GM19023 (cell line): ENCODE data around the gene XKR7.

Experiments
- ATAC-seq: cut with Tn5 transposase; IDR thresholded peaks from one replicate; pipeline ENCODE4 v1.9.1; 2021; ENCODE audit warnings: mild to moderate bottlenecking, moderate library complexity; ENCODE audit not compliant: unreplicated experiment

The XKR7 gene

DNA sequence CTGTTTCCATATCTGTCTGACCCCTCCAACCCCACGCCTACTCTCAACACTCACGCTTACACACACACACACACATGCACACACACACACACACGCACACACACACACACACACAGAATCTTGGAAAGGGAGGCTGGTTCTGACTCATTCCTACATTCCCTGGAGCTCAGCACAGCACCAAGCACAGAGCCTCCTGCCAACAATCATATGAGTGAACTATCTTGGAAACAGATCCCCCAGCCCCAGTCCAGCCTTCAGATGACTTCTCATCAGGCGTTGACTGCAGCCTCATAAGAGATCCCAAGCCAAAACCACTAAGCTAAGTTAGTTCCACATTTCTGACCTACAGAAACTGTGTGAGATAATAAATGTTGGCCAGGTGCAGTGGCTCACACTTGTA, 70.0 kb downstream of the XKR7 start:
- ATAC-seq, result no peak

DNA sequence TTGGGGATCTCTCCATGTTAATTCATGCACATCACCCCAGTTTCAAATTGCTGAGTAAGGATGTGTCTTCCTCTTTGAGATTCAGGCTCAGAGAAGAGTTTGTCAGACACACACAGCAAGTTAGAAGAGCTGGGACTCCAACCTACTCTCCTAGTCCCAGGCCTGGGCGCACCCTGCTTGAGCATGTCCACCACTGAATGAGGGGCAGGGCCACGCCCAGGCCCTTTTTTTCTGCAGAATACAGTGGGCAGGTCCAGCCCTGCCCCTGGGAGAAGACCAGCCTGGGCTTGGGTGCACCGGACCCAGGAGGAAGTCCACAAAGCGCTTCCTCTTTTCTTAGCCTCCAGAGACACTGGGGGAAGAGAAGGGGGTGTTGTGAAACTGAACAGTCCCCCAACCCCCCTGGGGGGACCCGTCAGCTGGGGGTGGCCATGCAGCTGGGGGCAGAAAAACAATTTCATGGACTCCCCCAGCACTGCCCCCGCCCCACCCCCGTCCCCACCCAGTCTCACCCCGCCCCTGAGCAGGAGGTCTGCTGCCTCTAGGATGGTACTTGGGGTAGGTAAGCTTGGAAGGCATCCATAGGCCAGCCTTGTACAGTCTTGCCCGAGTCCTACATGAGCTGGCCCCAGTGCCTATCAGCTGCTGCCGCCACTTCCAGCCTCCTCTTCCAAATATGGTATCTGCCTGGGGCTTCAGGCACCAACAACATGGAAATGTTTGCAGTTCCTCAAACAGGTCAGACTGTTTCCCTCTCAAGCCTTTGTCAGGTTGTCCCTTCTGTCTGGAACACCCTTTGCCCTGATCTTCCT, 72.4 kb downstream of the XKR7 start:
- ATAC-seq, result peak; percentile 57

DNA sequence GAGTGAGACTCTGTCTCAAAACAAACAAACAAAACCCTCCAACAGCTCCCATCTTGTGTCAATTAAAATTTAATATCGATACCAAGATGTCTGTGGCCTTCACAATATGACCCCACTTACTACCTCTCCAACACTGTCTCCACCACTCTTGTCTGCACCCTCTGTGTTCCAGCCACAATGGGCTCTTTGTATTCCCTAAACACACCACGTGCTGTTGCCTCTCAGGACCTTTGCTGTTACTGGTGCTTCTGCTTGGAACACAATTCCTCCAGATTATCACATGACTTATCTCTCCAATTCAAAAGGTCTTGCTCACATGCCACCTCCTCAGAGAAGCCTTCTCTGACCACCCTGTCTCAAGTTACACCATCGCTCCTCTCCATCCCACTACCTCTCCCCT, 78.0 kb downstream of the XKR7 start:
- no peak for ATAC-seq

DNA sequence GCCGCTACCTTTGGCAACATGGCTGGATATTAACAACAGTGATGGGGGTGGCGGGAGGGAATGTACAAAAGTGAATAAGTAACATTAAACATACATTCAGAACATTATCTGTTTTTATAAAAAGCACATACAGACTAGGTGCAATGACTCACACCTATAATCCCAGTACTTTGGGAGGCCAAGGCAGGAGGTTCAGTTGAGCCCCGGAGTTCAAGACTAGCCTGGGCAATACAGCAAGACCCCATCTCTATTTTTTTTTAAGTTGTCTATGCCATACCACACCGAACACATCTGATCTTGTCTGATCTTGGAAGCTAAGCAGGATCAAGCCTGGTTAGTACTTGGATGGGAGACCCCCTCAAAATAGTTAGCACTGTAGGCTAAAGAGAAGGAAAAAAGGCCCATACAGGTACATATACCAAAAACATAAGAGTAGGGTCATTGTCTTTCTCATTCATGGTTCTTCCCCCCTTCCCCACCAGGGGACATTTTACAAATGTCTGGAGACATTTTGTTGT, 82.4 kb downstream of the XKR7 start:
- no peak for ATAC-seq

DNA sequence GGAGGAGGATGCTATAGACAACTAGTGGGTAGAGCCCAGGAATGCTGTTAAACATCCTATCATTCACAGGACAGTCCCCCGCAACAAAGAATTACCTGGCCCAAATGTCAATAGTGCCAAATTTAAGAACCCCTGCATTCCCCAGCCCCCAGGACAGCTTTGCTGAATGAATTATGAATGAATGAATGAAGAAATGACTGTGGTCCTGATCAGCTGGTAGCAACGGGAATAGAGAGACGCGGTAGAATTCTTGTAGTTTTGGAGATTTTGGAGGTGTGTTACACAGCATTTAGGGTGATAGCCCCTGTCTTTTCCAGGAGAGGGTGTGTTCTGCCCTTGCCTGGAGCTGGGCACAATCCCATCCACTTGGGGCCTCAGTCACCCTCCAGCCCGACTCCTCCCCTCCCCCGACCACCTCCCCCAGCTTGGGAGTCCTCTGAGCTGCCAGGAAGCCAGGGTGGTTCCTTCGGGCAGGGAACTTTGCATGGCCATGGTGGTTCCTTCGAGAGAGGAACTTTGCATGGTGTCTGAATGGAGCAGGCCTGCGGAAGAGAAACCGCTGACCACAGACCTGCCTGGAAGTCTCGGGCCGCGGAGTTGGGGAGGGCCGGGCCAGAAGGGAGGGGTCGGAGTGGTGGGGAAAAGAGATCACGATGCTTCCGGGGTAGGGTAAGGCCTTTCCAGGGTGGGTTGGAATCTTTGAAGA, 83.1 kb downstream of the XKR7 start:
- ATAC-seq, result no peak

DNA sequence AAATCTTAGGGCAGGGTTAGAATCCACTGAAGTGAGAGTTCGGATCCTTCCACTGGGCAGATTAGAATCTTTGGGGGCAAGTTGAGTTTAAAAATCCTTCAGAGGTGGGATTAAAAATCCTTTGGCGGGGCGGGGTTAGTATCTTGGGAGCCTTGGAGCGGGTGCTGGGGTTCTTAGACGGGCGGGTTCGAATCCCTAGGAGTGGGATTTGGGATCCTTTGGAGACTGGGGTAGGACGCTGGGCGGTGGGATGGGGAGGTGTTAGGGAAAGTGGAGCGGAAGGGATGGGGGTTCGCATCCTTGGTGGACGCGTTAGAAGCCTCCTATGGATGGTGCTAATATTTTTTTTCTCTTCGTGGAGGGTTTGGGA, 83.8 kb downstream of the XKR7 start:
- no peak for ATAC-seq

DNA sequence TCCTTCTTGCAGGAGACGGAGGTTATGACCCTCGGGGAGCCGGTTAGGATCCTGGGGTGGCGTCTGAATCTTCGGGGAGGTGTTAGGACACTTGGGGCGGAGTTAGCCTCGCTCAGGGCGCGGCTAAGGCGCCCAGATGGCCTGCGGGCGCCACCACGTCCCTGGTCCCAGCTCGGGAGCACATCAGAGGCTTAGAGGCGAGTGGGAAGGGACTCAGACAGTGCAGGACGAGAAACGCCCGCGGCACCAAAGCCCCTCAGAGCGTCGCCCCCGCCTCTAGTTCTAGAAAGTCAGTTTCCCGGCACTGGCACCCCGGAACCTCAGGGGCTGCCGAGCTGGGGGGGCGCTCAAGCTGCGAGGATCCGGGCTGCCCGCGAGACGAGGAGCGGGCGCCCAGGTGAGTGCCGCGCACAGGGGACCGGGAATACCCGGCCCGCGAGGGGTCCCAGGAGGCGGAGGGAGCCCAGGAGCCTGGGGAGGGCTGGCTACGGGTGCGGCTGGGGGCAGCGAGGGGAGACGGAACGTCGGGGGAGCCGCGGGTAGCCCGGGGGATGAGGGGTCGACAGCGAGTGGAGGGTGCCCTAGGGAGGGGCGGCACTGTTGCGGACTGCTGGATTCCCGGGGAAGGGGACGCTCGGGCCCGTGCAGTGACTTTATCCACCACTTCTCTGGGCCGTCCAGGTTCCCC, 84.3 kb downstream of the XKR7 start, which contains the start of gene HCK:
Gene HCK, plus strand, starts transcription at position 153 of the 688 bp plus-strand sequence.
- no peak for ATAC-seq

DNA sequence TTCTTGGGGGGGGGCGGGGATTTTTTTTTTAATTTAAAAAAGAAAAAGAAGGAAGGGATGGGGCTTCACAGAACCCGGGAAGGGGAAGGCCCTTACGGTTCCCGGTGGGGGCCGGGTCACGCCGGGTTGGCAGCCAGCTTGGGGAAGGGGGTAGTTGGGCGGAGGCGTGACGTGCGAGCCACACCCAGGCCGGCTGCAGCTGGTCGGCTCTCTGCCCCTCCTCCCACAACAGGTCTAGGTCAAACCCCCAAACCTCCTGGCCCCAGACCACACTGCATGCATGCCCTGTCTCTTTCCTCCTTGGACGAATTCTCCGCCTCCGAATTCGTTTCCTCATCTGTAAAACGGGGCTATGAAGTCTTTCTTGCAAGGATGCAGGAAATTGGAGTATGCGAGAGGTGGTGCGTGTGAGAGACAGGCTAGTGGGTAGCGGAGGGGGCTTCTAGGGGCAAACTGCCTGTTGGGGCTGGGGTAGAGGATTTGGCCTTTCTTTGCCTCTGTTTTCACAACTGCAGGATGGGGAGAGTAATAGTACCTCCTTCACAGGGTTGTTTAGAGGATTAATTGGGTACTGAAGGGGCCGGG, 84.9 kb downstream of the XKR7 start:
- no peak for ATAC-seq
